Iris pigment epithelial cell (primary cell): ENCODE data around the gene CWC27.

ENCODE experiments used
- DNase-seq: peaks from one replicate; pipeline ENCODE4 v3.0.0-alpha.2; 2011; ENCODE audit warnings: low read depth

The CWC27 gene

DNA sequence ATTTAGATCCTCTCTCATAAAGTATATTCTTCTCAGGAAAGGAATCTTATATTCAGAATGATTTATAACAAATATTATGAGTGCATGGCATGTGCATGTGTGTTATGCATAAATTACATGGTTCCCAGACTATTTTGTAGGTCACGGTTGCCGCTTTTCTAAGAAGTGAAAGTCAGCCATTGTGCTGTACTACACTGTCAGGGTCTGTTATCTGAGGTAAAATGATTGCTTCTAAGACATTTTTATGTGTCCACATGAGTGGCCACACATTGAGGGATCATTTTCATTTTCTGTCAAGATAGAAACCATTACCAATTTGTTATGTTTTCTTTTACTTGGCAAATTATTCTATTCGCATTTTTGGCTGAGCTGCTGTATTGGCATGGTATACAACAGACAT, 210.8 kb downstream of the CWC27 start:
- no peak for DNase-seq

DNA sequence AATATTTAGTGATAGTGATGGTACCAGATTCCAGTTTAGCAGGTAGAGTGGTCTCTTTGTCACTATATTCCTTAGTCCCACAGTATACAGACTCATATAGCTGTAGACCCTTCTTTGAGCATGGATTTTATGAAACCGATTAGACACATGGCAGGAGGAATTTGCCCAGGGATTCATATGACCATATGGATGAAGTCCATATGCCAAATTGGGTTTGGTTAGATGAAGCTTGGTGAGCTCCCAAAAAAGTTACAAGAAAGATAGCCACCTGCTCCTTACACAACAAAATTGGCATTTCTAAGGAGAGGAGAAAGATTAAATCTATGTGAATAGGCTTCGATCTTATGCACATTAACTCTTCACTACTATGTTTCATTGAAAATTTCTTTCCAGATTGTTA, 211.4 kb downstream of the CWC27 start:
- no peak for DNase-seq

DNA sequence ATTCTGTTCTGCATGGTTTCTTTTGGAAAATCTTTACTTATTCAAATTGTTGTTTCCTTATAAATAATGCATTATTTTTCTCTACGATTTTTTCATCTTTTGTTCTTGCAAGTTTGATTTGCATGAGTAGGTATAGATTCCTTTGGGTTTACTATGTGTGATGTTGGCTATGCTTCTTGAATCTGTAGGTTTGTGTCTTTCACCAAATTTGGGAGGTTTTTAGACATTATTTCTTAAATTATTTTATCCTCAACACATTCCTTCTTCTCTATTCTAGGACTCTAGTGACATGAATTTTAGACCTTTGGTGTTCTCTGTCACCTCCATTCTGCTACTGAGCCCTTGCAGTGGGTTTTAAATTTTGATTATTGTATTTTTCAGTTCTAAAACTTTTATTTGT, 219.0 kb downstream of the CWC27 start:
- DNase-seq = no peak

DNA sequence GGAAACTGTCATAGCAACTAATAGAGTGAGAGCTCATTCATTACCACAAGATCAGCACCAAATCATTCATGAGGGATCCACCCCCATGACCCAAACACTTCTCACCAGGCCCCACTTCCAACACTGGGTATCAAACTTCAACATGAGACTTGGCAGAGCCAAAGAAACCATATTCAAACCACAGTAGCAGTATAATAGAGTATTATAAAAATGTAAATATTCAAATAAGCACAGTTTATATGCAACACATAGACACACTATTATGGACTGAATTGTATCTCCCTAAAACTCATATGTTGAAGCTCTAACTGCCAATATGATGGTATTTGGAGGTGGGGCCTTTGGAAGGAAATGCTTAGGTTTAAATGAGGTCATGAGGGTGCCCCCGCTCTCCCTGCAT, 240.5 kb downstream of the CWC27 start:
- DNase-seq = no peak

DNA sequence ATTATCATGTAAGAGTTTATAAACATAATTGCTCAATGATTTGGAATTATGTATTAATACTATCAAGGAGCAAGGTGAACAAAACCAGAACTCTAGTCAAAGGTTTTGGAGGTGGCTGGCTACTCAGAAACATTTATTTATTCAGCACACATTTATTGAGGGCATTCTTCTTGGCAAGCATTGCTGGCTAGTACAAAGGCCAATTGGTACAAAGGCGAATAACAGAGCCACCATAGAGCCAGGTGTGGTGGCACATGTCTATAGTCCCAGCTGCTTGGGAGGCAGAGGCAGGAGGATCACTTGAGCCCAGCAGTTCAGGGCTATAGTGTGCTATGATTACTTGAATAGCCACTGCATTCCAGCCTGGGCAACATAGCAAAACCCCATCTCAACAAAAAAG, 242.1 kb downstream of the CWC27 start:
- DNase-seq = no peak

DNA sequence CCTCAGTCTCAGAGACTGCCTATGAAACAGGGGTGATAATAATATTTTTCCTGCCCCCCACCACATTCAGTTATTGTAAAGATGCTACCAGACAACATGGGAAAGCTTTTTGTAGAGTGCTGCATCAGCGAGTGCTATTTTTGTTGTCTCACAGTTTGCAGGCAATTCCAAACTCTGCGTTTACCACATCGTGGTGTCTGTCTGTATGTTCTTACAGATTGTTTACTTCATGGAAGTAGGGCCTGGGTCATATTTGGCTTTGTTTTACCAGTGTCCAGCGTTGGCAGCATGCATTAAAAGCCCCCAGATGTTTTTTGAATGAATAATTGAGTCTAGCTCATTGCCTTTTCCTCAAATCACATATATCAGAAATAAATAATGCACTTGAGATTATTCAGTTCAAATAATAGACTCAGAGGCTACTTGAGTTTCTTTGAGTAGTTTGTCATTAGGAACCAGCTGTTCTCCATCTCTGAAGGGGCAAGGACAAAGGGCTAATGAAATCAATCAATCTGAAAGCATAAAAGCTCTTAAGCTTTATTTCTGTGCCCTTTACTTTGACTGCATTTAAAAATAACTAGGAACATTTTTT, 243.7 kb downstream of the CWC27 start:
- DNase-seq = no peak

DNA sequence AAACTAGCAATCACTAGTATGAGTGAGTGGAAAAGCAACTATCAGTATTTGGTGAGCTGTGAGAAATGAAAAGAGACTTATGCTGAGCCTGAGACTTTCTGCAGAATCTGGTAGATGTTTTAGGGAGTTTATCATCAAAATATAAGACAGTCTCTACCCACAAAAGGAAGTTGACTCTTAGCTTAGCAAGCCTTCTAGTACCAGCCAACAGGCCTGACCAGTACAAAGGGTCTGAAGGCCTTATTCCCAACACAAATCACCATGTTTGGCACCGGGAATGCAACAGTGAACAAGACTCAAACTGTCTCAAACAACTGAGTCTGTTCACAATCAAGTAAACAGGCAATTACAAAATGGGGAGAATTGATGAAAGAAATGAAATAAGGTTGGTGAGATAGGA, 244.4 kb downstream of the CWC27 start:
- DNase-seq = peak; percentile 26

DNA sequence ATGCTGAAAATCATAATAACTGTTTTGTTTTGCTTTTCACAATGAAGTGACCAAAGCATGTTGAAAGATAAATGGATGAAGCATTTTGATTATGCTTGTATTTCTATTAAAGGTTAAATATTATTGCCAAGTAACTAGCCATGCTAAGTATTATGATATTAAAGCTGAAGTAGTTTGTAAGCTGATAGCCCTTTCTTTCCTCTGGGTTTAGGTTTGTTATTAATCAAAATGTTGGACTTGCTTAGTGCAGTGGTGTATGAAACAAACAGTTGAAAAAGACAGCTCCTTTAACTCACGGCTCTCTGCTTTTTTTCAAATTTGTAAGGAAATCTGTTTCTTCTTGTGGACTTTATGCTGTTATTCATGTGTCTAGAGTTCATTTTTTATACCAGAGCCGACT, 246.0 kb downstream of the CWC27 start:
- DNase-seq = no peak

DNA sequence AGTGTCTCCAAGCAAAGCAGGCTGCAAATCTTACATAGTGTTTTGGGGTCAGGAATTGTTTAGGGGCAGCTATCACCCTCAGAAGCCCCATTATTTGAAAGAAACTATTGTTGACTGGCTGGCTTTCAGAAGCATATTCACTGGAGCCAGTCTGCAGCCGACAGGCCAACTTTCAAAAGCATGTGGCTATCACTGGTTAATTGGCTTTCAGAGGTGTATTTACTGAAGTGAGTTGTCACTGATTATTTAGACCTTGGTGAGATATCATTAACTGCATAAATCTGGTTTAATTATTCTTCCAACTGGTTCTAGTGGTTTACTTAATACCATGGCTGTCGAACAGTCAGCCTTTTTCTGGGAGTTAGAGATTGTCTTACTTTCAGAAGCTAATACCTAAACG, 247.0 kb downstream of the CWC27 start:
- DNase-seq = no peak

DNA sequence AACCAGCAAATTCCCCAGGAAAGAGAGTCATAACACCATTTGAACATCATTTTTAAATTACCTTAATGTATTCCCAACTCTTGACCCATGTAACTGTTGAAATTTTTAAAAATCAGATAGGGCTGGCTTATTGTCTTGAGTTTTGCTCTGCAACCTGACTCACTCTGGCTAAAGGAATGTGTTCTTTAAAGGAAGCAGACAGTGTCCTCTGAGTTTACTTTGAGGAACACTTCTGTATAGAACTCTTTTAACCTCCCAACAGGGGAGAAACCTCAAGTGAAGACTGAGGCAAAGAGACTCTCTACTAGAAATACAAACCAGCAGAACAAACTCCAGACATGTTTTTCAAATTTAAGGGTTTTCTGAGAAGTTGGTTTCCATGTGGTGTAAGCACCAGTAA, 248.9 kb downstream of the CWC27 start:
- DNase-seq = peak; percentile 55

DNA sequence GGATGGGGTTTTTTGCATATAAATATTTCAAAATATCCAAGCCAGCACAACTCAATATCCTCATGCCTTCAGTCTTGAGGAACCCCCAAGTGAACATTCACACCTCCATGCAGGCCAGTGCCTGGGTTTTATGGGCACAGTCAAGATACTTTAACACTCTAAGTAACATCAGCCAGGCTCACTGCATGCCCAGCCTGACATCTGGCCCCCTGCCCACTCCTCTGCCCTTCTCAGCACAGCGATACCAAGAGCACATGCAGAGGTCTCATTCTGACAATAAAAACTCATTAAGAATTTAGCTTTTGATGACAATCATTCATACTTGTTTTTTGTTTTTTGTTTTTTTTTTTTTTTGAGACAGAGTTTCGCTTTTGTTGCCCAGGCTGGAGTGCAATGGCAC, 250.0 kb downstream of the CWC27 start:
- DNase-seq = no peak

DNA sequence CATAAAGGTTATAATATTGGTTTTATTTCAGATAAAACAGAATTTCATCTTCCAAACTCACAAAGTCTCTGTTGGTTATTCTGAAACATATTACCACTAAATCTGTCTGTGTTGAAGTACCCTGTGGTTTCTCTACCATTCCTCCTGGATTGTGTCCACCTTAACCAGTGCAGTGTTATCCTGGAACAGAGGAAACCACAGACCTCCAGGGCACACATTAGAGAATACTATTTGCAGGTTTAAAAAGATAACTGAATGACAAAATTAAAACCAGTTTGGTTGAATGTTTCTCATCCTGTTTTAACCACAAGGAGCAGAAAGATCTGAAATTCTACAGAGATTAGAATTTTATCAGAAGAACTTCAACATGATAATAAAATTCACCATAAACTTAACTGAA, 251.8 kb downstream of the CWC27 start:
- DNase-seq = peak; percentile 55

DNA sequence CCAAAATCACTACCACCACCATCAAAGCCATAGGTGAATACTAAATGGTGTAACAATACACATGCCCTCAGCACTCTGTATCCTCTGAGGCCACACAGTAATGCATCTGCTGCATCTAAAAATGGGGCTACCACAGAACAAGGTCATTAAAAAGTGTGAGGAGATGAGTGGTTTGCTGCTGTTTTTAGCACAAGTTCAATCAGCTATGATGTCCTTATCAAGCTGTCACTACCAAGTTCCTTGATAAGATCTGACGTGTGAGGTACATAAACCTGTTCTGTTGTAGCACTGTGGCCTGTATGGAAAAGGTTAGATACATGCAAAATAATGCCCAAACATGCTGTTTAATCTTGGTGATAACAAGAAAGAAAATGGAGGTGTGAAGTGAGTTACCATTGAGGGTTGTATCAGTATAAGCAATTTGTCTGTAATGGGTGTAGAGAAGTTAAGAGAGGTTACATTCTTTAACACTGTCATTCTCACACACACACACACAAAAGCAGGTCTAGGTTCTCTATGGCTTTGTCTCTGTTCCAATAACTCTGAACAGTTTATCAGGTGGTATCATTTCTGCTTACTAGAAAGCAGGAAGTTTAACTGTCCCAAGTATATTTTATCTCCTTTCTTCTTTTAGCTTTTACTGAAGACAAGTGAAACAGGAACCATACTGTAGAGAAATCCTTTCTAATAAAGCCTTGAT, 252.9 kb downstream of the CWC27 start:
- DNase-seq = no peak

DNA sequence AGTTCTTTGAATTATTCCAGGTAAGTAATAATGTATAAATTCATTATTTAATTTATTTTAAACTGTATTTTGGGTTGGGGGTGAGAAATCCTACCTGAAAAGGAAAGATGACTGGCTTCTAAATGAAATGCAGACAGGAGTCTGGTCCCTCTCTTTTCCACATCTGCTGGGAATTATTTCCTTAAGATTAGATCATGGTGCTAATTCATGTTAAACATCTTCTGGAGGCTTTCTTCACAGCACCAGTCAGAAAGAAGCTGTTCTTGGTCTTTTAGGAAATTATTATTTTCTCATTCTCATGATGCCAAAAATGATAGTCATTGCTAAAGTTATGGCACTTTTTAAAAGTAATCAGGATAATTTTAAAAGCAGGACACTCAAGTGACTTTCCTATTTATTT, 254.2 kb downstream of the CWC27 start:
- no peak for DNase-seq

DNA sequence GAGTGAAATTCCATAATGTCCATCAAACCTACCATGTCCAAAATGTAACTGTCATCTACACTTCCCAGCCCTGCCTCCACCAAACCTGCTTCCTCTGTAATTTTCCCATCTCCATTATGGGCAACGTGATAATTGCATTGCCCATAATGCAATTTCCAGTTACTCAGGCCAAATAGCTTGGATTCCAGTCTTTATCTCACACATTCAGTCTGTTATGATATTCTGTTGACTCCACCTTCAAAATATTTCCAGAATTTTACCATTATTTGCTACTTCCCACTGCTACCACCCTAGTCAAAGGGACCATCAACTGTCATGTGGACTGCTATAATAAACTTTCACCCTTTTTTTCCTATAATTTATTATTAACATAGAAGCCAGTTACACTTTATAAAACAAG, 256.0 kb downstream of the CWC27 start:
- DNase-seq = no peak

DNA sequence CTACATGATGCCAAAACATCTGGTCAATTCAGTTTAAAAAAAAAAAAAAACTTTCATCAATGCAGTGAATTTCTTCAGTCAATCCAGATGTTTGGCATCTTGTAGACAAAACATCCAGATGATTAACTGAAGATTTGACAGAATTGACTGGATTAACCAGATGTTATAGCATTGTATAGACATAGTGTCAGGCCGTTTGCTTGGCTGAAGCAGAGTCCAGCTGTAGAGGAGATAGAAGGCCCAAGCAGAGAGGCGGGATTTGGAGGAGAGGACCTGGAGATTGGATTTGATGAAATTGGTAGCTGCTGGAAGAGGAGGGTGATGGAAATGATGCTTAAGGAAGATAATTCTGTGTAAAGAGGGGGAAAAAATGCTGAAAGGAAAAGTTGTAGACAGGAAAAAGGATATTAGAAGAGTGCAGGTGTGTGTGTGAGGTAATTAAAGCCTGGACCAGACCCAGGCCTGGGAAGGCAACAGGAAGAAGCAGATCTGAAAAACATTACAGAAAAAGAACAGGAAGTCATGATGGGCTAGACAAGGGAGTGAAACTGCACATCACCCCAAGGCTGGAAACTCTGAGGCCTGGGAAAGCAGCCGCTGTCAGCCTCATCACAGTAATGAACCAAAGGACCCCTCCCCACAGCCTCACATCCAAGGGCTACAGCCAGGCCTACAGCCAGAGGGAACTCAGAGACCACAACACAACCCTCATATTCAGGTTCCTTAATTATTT, 258.3 kb downstream of the CWC27 start:
- DNase-seq = no peak

DNA sequence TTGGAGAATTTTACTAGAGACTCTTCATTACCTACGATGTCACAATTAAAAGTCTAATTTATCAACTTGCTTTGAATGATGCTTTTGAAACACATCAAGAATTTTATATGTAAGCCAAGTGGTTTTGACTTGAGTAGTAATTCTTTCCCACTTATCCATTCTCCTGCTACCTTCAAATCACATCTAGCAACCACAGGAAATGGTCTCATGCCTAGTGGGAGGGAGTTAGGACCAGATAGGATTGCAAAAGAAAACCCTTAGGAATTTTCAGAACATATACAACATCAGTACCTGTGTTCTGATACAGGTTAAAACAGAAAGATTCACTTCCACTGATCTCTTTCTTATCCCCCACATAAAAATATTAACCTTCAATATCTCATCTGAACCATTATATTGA, 260.4 kb downstream of the CWC27 start:
- DNase-seq = peak; percentile 37

DNA sequence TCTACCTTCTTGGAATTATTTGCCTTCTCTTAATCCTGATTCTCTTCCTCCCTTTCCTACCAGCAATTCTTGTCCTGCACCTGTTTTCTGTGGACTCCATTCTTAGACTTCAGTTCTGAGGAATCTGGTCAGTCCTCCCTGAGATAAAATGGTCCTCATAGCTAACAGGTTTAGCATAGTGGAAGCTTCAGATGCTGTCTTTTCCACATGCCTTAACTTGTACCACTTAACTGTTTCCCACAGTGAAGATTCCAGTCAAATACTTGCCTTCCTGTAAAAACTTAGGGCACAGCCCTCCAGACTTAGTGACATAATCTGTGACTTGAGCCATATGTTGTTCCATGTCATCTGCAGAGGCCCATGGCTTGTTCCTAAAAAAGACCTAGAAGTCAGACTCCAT, 261.3 kb downstream of the CWC27 start:
- no peak for DNase-seq

DNA sequence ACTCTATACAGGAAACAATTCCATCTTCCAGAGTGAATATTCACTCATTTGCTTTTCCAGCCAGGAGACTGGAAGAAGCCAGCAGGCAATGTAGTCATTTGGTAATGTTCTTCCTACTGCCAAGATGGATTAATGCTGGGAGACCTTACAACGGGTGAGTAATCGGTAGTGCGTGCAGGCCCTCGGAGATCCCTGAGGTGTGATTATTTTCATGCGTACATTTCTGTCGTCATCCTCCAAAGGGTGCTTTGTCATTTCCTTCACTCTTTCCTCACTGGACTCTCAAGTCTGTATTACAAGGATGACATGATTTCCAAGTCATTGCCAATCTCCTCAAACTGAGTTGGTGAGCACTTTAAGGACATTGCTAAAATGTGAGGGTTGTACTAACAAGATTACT, 263.5 kb downstream of the CWC27 start:
- DNase-seq = peak; percentile 99

DNA sequence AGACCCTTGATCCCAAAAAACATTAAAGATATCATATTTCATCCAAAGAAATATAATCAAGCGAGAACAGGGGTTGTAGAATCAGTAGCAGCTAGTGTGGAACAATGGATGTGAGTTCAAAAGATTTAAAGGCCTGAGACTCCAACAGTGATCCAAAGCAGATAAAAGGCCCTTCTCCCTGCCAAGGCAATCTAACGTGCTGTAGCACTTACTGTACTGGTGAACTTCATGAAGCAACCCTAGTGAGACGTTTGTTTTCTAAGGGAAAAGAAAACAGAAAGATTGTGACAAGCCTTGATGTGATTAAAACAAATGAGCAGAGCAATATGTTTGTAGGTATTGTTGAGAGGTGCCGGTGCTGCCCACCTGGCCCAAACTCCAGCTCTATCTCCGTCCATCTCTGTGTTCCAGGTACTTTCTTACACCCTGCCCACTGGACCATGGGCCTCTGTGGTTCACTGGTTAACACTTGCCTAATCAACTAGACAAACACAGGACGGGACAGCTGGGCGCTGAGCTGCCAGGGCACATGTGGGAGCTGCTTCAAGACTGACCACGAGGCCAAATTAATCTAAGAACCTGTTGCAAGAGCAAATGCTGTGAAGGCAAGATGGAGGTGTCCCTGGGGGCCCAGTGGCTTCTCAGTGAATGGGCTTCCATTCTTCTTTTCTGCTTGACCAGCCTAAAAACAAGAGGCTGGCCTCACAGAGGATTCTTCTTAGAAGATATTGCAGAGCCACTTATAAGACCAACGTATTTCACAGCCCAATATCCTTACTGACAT, 265.5 kb downstream of the CWC27 start:
- peak; percentile 34 for DNase-seq

DNA sequence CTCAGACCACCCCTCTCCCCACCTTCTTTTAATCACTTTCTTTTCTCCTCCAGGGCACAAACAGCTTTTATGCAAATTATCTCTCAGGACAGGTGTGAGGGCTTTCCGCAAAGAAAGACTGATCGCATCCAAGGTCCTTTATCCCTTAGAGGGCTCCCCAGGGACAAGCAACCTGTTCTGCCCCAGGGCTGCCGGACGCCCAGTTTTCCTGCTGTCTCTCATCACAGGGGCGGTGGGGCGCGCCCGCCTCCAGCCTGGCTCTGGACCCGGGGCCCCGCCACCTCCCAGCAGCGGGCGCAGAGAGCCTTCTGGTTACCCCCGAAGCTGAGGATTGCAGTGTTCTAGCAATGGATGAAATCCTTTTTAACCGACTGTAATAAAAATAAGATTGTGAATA, 266.1 kb downstream of the CWC27 start:
- no peak for DNase-seq
